CD8-positive, alpha-beta memory T cell (primary cell): ENCODE results near the gene TASL. TPM values are rescaled to one million over a fixed set of nuclear protein-coding genes. Genes with fewer than 3 reads are reported as not detected.
A peak's percentile ranks its signal among the peaks of the same experiment; 100 is the strongest.
"Not testable (repeated sequence)": the region's sequence is repeated elsewhere in the genome, so short reads cannot be mapped to it uniquely, and the experiment has no call there.

ENCODE experiments used
- CTCF ChIA-PET: fragments of 350-600 bp; sonication (Branson Sonifier 250); formaldehyde crosslinking; loops from one replicate; lab custom pipeline; 2021; ENCODE audit warnings: antibody characterized with exemption; lab: Charles Lee
- POLR2A ChIA-PET: fragments of 350-600 bp; sonication (Branson Sonifier 250); formaldehyde crosslinking; loops from one replicate; lab custom pipeline; 2021; ENCODE audit warnings: antibody characterized with exemption; lab: Charles Lee
- DNase-seq, 5 donors: peaks; one replicate each; pipeline versions ENCODE4 v3.0.0 to v3.0.0-alpha.2; 2020 to 2022; ENCODE audit warnings: mixed read lengths in 1 of 5
- H3K27ac ChIP-seq: one replicate; pipeline ENCODE4 v1.7.0; 2013; ENCODE audit warnings: low read depth, mild to moderate bottlenecking, low read length, moderate library complexity
- H3K27me3 ChIP-seq: 2 replicates; pipeline ENCODE4 v1.7.0; 2013; ENCODE audit warnings: low read length, mild to moderate bottlenecking; ENCODE audit not compliant: insufficient read depth, poor library complexity, severe bottlenecking
- H3K36me3 ChIP-seq: 2 replicates; pipeline ENCODE4 v1.7.0; 2013; ENCODE audit warnings: mild to moderate bottlenecking, low read length, moderate library complexity; ENCODE audit not compliant: insufficient read depth
- H3K4me1 ChIP-seq: 2 replicates; pipeline ENCODE4 v1.7.0; 2013; ENCODE audit warnings: mild to moderate bottlenecking, low read length, moderate library complexity; ENCODE audit not compliant: insufficient read depth
- H3K4me3 ChIP-seq: 2 replicates; pipeline ENCODE4 v1.7.0; 2013; ENCODE audit warnings: mild to moderate bottlenecking, low read length
- H3K9me3 ChIP-seq: 2 replicates; pipeline ENCODE4 v1.7.0; 2013; ENCODE audit warnings: mild to moderate bottlenecking, low read length
- H3K27ac Mint-ChIP-seq, 8 donors: one replicate each; pipeline ENCODE4 v1.8.0; 2020 to 2021; ENCODE audit warnings: mixed read lengths in 8 of 8, mild to moderate bottlenecking in 6 of 8, inconsistent platforms in 3 of 8, moderate library complexity in 3 of 8
- H3K27me3 Mint-ChIP-seq, 2 donors: one replicate each; pipeline ENCODE4 v1.8.0; 2020 to 2021; ENCODE audit warnings: mixed read lengths in 2 of 2, mild to moderate bottlenecking in 1 of 2, moderate library complexity in 1 of 2
- H3K36me3 Mint-ChIP-seq, 3 donors: one replicate each; pipeline ENCODE4 v1.8.0; 2020 to 2021; ENCODE audit warnings: mixed read lengths in 3 of 3, inconsistent platforms in 1 of 3, mild to moderate bottlenecking in 1 of 3
- H3K4me1 Mint-ChIP-seq, 3 donors: one replicate each; pipeline ENCODE4 v1.8.0; 2020 to 2021; ENCODE audit warnings: mixed read lengths in 3 of 3, inconsistent platforms in 1 of 3, mild to moderate bottlenecking in 1 of 3
- H3K4me3 Mint-ChIP-seq, 7 donors: one replicate each; pipeline ENCODE4 v1.8.0; 2020 to 2021; ENCODE audit warnings: mixed read lengths in 7 of 7, mild to moderate bottlenecking in 6 of 7, moderate library complexity in 4 of 7, inconsistent platforms in 2 of 7
- H3K9me3 Mint-ChIP-seq, 5 donors: one replicate each; pipeline ENCODE4 v1.8.0; 2020 to 2022; ENCODE audit warnings: mixed read lengths in 5 of 5, mild to moderate bottlenecking in 3 of 5, moderate library complexity in 2 of 5, inconsistent platforms in 1 of 5
- polyA plus RNA-seq: library from polyadenylated mRNA; unstranded; fragments of 300-500 nt; fragmentation: Illumina TruSeq; gene quantifications from one replicate; pipeline ENCODE4 v1.2.3, GENCODE V29; 2021
- total RNA-seq, 2 experiments: library from RNA; stranded (reverse); gene quantifications; one replicate each; pipeline ENCODE4 v1.2.3, GENCODE V29; 2021

The TASL gene
- total and polyA plus RNA-seq, 3 experiments from 2014 or later = 1.2 to 1.5 (median 1.2) TPM

DNA sequence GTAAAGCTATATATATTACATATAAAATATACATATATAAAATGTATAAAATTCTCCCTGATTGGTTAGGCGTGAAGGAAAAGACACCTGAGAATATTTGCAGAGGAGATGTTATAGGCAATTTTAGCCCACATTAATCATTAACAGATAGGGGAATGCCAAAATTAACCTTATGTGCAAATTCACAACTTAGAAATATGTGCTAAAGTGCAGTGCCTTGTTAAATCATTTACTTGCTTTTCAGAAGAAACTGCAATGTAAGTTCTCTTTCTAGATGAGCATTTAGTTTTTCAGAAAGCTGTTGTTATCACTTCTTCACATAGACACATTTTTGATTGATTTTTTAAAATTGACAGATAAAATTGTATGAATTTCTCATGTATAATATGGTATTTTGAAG, 5.6 kb downstream of the TASL start:
- Mint-ChIP-seq H3K9me3 (no peaks in the 10 kb centered on the region), H3K36me3 (peaks cover 0 to 3% (median 0%) of the 10 kb centered on the region in 3 donors), H3K27me3 (no peaks in the 10 kb centered on the region), H3K4me3 (no peak overlapping the region), H3K27ac (no peak overlapping the region), H3K4me1 (peaks cover 3 to 26% (median 14%) of the 10 kb centered on the region in 3 donors)
- ChIA-PET CTCF (no interaction called here), POLR2A (no interaction called here)
- Histone ChIP-seq H3K36me3 (no peaks in the 10 kb centered on the region), H3K9me3 (no peaks in the 10 kb centered on the region), H3K27me3 (no peaks in the 10 kb centered on the region), H3K4me1 (no peaks in the 10 kb centered on the region), H3K27ac (no peak overlapping the region), H3K4me3 (no peak overlapping the region)
- no peak for DNase-seq

DNA sequence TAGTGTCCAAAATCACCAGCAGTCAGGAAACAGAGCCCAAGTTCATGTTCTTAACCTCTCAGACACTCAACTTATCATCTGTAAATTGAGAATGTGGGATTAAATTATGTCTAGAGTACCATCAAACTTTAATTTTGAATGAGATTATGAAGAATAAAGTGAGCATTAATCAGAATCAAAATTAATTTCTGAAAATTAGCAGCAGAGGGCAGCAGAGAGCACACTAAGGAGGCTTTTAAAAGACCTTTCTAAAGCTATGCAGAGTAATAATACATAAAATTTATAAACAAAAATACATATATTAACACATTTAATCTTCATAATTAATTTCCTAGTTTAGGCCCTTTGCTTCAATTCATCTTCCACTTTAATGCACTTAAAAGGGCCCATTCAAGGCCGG, 7.1 kb downstream of the TASL start:
- H3K36me3 Mint-ChIP-seq = peaks cover 0 to 3% (median 0%) of the 10 kb centered on the region in 3 donors
- POLR2A ChIA-PET = no interaction called here
- no peaks in the 10 kb centered on the region for H3K9me3 Mint-ChIP-seq
- DNase-seq = peak in 1 of 5 donors; percentile 4
- peaks cover 2 to 21% (median 8%) of the 10 kb centered on the region in 3 donors for H3K4me1 Mint-ChIP-seq
- H3K9me3 ChIP-seq = no peaks in the 10 kb centered on the region
- no peaks in the 10 kb centered on the region for H3K36me3 ChIP-seq
- no peaks in the 10 kb centered on the region for H3K27me3 Mint-ChIP-seq
- no peaks in the 10 kb centered on the region for H3K27me3 ChIP-seq
- H3K4me3 ChIP-seq = no peak overlapping the region
- no peak overlapping the region for H3K27ac ChIP-seq
- CTCF ChIA-PET = interaction anchor here (1.0 to 1.3 kb wide), 2 partner anchors 10 to 143 kb away, joined by 3 read pairs; no protein-coding TSS in a partner anchor
- H3K4me3 Mint-ChIP-seq = no peak overlapping the region
- H3K4me1 ChIP-seq = no peaks in the 10 kb centered on the region
- H3K27ac Mint-ChIP-seq = no peak overlapping the region

DNA sequence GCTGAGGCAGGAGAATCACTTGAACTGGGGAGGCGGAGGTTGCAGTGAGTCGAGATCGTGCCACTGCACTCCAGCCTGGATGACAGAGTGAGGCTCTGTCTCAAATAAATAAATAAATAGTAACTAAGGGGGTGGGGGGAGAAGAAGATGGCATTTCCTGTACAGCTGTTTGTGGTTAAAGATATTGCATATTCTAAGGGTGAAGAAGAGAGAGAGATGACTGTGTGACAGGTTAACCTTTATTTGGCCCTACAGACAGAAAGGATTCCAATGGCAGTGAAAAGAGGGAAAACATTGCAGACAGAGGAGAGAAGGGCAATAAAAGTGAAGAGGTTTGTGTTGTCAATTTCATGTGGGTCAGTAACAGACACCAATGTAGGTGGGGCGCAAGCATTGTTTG, 9.4 kb downstream of the TASL start:
- Histone ChIP-seq H3K27me3 (no peaks in the 10 kb centered on the region), H3K4me1 (no peaks in the 10 kb centered on the region), H3K4me3 (no peak overlapping the region), H3K36me3 (no peaks in the 10 kb centered on the region), H3K27ac (no peak overlapping the region), H3K9me3 (no peaks in the 10 kb centered on the region)
- H3K4me1 Mint-ChIP-seq = peaks cover 2 to 11% (median 4%) of the 10 kb centered on the region in 3 donors
- H3K36me3 Mint-ChIP-seq = peaks cover 0 to 2% (median 0%) of the 10 kb centered on the region in 3 donors
- POLR2A ChIA-PET = no interaction called here
- CTCF ChIA-PET = no interaction called here
- peaks cover 0 to 1% of the 10 kb centered on the region in 2 donors for H3K27me3 Mint-ChIP-seq
- H3K9me3 Mint-ChIP-seq = no peaks in the 10 kb centered on the region
- DNase-seq = no peak
- peak overlapping the region in 2 of 8 donors; percentile 14 to 61 for H3K27ac Mint-ChIP-seq
- H3K4me3 Mint-ChIP-seq = peak overlapping the region in 1 of 7 donors; percentile 8

DNA sequence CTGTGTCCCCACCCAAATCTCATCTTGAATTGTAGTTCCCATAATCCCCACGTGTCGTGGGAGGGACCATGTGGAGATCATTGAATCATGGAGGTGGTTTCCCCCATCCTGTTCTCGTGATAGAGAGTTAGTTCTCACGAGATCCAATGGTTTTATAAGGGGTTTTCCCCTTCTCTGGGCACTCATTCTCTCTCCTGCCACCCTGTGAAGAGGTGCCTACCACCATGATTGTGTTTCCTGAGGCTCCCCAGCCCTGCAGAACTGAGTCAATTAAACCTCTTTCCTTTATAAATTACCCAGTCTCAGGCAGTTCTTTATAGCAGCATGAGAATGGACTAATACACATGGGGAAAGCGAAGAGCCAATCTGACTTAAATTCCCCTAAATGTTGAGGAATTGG, 14.5 kb downstream of the TASL start:
- H3K4me1 Mint-ChIP-seq, H3K4me1 ChIP-seq, DNase-seq, H3K36me3 Mint-ChIP-seq, POLR2A ChIA-PET, H3K9me3 Mint-ChIP-seq, H3K27me3 ChIP-seq, H3K27me3 Mint-ChIP-seq, CTCF ChIA-PET, H3K36me3 ChIP-seq, H3K27ac ChIP-seq, H3K27ac Mint-ChIP-seq, H3K4me3 ChIP-seq, H3K4me3 Mint-ChIP-seq, H3K9me3 ChIP-seq: not testable (repeated sequence)

DNA sequence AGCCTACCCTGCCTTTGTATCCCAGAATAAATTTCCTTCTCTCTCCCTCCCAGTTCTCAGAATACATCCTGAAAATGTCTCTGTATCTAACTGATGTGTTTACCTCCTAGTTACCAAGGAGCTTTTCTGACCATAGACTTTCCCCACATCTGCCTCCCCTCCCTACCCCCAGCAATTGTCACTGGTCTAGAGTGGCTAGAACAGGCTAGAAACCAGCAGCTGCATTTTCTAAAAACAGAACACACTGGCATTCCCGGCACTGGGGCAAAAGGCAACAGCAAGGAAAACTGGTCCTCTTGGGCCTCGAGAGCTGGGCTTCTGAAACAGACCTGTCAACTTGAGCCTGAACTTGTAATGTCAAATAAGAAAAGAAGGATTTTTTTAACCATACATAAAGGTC, 16.4 kb downstream of the TASL start:
- Histone ChIP-seq H3K27me3 (no peaks in the 10 kb centered on the region), H3K4me3 (no peak overlapping the region), H3K4me1 (no peaks in the 10 kb centered on the region), H3K9me3 (no peaks in the 10 kb centered on the region), H3K27ac (no peak overlapping the region), H3K36me3 (no peaks in the 10 kb centered on the region)
- no peak for DNase-seq
- peaks cover 0 to 4% (median 3%) of the 10 kb centered on the region in 3 donors for H3K36me3 Mint-ChIP-seq
- ChIA-PET POLR2A (no interaction called here), CTCF (no interaction called here)
- no peak overlapping the region for H3K27ac Mint-ChIP-seq
- peaks cover 0 to 1% of the 10 kb centered on the region in 2 donors for H3K27me3 Mint-ChIP-seq
- H3K9me3 Mint-ChIP-seq = peaks cover 0 to 2% (median 0%) of the 10 kb centered on the region in 5 donors
- H3K4me1 Mint-ChIP-seq = no peaks in the 10 kb centered on the region
- H3K4me3 Mint-ChIP-seq = no peak overlapping the region

DNA sequence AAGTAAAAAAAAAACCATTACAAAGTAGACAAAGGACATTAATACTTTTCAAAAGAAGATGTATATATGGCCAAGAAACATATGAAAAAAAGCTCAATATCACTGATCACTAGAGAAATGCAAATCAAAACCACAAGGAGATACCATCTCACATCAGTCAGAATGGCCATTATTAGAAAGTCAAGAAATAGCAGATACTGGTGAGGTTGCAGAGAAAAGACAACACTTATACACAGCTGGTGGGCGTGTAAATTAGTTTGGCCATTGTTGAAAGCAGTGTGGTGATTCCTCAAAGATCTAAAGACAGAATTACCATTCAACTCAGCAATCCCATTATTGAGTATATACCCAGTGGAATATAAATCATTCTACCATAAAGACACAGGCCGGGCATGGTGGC, 39.3 kb downstream of the TASL start:
- Mint-ChIP-seq H3K27ac (no peak overlapping the region), H3K9me3 (peaks cover 0 to 2% (median 0%) of the 10 kb centered on the region in 5 donors), H3K4me3 (no peak overlapping the region), H3K27me3 (peaks cover 0 to 2% of the 10 kb centered on the region in 2 donors), H3K36me3 (no peaks in the 10 kb centered on the region), H3K4me1 (no peaks in the 10 kb centered on the region)
- H3K27me3 ChIP-seq = no peaks in the 10 kb centered on the region
- CTCF ChIA-PET = no interaction called here
- no peak for DNase-seq
- H3K4me1 ChIP-seq = no peaks in the 10 kb centered on the region
- no peak overlapping the region for H3K27ac ChIP-seq
- POLR2A ChIA-PET = no interaction called here
- H3K36me3 ChIP-seq = no peaks in the 10 kb centered on the region
- H3K4me3 ChIP-seq = no peak overlapping the region
- no peaks in the 10 kb centered on the region for H3K9me3 ChIP-seq

DNA sequence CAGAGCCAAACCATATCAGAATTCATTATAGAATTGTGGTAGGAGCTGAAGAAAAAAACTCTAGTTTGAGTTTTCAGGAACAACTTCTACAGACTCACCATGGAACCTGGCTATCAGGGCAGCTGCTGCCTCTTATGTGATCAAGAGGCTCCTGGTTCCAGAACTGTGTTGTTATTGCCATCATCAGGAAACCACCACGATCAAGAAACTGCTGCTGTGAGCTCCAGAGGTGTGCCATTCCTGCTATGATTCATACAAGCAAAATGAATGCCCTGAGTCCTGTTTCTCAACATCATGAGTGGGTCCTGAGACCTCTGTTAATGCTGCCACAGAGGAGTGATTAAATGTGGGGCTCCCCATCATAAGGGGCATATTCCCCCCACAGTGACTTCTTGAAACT, 43.7 kb downstream of the TASL start:
- Mint-ChIP-seq H3K9me3 (peaks cover 0 to 2% (median 0%) of the 10 kb centered on the region in 5 donors), H3K4me3 (no peak overlapping the region), H3K27ac (no peak overlapping the region), H3K27me3 (peaks cover 0 to 4% of the 10 kb centered on the region in 2 donors), H3K36me3 (no peaks in the 10 kb centered on the region), H3K4me1 (no peaks in the 10 kb centered on the region)
- DNase-seq = no peak
- ChIA-PET POLR2A (no interaction called here), CTCF (no interaction called here)
- H3K36me3 ChIP-seq = no peaks in the 10 kb centered on the region
- no peak overlapping the region for H3K27ac ChIP-seq
- H3K4me1 ChIP-seq = no peaks in the 10 kb centered on the region
- H3K27me3 ChIP-seq = no peaks in the 10 kb centered on the region
- H3K4me3 ChIP-seq = no peak overlapping the region
- H3K9me3 ChIP-seq = no peaks in the 10 kb centered on the region

DNA sequence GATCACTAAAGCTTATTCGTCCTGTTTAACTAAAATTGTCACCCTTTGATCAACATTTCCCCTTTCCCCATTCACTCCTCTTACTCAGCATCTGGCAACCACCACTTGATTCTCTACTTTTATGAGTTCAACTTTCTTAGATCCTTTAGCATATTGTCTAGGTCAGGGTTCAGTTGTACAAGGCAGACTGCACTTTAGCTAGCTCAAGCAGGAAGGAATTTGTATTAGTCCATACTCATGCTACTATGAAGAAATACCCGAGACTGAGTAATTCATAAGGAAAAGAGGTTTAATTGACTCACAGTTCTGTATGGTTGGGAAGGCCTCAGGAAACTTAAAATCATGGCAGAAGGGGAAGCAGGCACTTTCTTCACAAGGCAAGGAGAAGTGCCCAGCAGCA, 44.3 kb downstream of the TASL start:
- no peaks in the 10 kb centered on the region for H3K27me3 ChIP-seq
- no peaks in the 10 kb centered on the region for H3K36me3 ChIP-seq
- H3K9me3 ChIP-seq = no peaks in the 10 kb centered on the region
- H3K4me1 ChIP-seq = no peaks in the 10 kb centered on the region
- peaks cover 0 to 4% of the 10 kb centered on the region in 2 donors for H3K27me3 Mint-ChIP-seq
- no peak for DNase-seq
- ChIA-PET POLR2A (no interaction called here), CTCF (no interaction called here)
- H3K27ac ChIP-seq = no peak overlapping the region
- H3K36me3 Mint-ChIP-seq = no peaks in the 10 kb centered on the region
- no peak overlapping the region for H3K4me3 ChIP-seq
- H3K4me3 Mint-ChIP-seq = no peak overlapping the region
- no peak overlapping the region for H3K27ac Mint-ChIP-seq
- no peaks in the 10 kb centered on the region for H3K4me1 Mint-ChIP-seq
- peaks cover 0 to 2% (median 0%) of the 10 kb centered on the region in 5 donors for H3K9me3 Mint-ChIP-seq
